Measurements from ENCODE around the gene ELMO1.

The ELMO1 gene

DNA sequence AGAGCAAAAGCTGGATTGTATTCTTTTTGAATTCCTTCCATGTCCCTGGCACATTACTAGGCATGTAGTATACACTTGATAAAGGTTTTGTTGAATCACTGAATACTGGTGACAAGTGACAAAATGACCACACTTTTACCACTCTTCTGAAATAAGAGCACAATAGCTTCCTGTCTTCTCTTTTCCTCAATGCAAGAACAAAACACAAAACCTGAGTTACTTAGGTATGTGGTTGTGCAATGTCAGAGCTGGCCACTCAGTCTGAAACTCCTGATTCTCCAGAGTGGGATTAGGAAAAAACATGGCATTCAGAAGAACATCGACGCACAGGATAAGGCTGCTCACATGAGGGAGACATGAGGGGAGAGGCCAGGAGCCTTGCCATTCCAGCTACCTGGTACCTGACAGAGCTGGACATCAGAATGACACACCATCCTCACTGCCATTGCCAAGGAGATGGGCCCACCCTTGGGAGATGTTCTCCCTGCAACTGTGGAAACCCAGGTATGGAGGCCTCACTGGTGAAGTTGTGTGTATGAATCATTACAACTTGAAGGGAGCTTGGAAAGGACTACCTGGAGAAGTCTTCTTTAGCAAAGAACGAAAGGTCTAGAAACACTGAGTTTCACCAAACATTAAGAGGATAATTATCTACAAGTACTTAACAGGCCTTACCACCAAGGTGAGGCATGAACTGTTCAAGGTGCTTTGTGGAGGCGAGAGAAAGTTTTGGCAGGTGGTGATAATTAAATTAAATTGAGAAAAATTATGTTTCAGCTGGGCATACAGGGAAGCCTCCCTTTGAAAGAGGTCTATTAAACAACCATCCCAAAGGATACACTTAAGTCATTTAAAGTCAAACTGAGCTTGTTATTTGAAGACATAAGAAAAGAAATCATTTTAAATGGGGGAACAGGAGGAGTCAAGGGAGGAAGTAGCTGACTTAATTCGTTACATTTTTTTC lies 477.8 kb downstream of the ELMO1 start:
- H3K4me3 ChIP-seq (ENCODE audit: low read length) = no peak overlapping the region
- TF ChIP-seq, protein P1, sequence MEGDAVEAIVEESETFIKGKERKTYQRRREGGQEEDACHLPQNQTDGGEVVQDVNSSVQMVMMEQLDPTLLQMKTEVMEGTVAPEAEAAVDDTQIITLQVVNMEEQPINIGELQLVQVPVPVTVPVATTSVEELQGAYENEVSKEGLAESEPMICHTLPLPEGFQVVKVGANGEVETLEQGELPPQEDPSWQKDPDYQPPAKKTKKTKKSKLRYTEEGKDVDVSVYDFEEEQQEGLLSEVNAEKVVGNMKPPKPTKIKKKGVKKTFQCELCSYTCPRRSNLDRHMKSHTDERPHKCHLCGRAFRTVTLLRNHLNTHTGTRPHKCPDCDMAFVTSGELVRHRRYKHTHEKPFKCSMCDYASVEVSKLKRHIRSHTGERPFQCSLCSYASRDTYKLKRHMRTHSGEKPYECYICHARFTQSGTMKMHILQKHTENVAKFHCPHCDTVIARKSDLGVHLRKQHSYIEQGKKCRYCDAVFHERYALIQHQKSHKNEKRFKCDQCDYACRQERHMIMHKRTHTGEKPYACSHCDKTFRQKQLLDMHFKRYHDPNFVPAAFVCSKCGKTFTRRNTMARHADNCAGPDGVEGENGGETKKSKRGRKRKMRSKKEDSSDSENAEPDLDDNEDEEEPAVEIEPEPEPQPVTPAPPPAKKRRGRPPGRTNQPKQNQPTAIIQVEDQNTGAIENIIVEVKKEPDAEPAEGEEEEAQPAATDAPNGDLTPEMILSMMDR (conservative IDR thresholded peaks at IDR 0.05; ENCODE audit: low read length) = no peak
- no peak for DNase-seq (ENCODE audit: low read depth)

- DNase-seq (ENCODE audit: low read depth) = no peak
- H3K4me3 ChIP-seq (ENCODE audit: low read length) = no peak overlapping the region
- TF ChIP-seq, protein P1 (conservative IDR thresholded peaks at IDR 0.05; ENCODE audit: low read length) = no peak
These were observed 479.3 kb downstream of the ELMO1 start for GRCh38 chr7:36969376-36969775.

GRCh38 chr7:36967387-36967786 lies 481.3 kb downstream of the ELMO1 start:
- DNase-seq (ENCODE audit: low read depth) = peak; percentile 66
- H3K4me3 ChIP-seq (ENCODE audit: low read length) = no peak overlapping the region
- TF ChIP-seq, protein P1 (conservative IDR thresholded peaks at IDR 0.05; ENCODE audit: low read length) = peak; percentile 89

DNA sequence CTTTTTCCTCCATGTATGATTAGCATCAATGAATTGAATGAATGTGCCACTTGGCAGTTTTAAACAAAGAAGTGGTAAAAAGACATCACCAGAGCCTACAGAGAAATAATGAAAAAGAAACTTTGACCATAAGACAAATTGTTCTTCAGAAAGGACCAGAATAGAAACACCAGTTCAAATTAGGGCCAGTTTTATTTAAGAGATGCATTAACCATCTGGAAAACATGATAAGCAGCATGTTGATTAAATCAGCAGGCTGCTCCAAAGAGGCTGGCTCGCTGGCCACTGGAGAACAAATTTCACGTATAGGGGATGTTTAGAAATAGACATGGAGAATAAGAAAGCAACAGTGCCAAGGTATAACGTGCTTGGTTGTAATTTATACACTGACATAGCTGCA lies 482.0 kb downstream of the ELMO1 start:
- no peak overlapping the region for H3K4me3 ChIP-seq (ENCODE audit: low read length)
- DNase-seq (ENCODE audit: low read depth) = no peak
- TF ChIP-seq, protein P1 (conservative IDR thresholded peaks at IDR 0.05; ENCODE audit: low read length) = no peak

GRCh38 chr7:36966039-36966438 lies 482.6 kb downstream of the ELMO1 start:
- DNase-seq (ENCODE audit: low read depth) = no peak
- TF ChIP-seq, protein P1 (conservative IDR thresholded peaks at IDR 0.05; ENCODE audit: low read length) = no peak
- no peak overlapping the region for H3K4me3 ChIP-seq (ENCODE audit: low read length)

DNA sequence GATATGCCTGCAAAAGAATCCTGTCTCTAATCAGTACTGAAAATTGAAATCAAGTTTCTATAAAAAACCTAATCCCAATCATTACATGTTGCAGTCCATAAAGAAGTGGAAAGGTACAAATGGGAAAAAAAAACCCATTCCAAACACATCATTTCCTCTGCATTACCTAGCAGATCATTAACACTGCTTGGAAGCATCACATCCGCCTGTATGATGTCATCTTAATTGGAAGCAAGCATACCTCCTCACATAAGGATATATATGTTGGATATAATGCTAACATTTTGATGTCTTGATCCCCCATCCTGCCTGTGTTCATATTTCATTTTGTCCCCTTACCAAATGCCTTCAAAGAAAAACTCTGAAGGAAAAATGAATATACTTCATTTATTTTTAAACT lies 483.0 kb downstream of the ELMO1 start:
- TF ChIP-seq, protein P1 (conservative IDR thresholded peaks at IDR 0.05; ENCODE audit: low read length) = no peak
- DNase-seq (ENCODE audit: low read depth) = no peak
- no peak overlapping the region for H3K4me3 ChIP-seq (ENCODE audit: low read length)

DNA sequence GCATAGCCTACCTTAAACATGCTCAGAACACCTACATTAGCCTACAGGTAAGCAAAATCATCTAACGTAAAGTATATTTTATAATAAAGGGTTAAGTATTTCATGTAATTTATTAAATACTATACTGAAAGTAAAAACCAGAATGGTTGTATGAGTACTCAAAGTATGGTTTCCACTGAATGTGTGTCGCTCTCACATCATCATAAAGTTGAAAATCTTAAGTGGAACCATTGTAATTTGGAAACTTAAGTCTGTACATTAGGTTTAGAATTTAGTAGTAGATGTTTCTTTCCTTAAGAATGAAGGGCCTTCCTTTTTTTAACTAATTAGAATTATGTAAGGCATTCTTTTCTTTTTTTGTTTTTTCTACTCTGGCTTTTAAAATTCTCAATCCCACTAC lies 484.4 kb downstream of the ELMO1 start:
- no peak for DNase-seq (ENCODE audit: low read depth)
- H3K4me3 ChIP-seq (ENCODE audit: low read length) = no peak overlapping the region
- TF ChIP-seq, protein P1 (conservative IDR thresholded peaks at IDR 0.05; ENCODE audit: low read length) = no peak

All from AG10803 (cell line).